RPMI7951 (cell line): ENCODE results near the gene TGIF2. TPM values are rescaled to one million over a fixed set of nuclear protein-coding genes. Genes with fewer than 3 reads are reported as not detected.
A peak's percentile ranks its signal among the peaks of the same experiment; 100 is the strongest.

Source experiments
- DNase-seq: peaks from one replicate; pipeline ENCODE4 v3.0.0-alpha.2; 2012; ENCODE audit warnings: low read depth
- total RNA-seq: library from RNA; depleted of rRNA; stranded (reverse); fragments of >200 nt; shearing (Covaris generic); gene quantifications from 2 replicates; pipeline ENCODE4 v1.2.3, GENCODE V29; 2014; rRNA removed

Gene TGIF2
- total RNA-seq: 14.6 and 18.3 TPM in 2 replicates

GRCh38 chr20:36573103-36573797 is at the start of gene TGIF2:
TSS of gene TGIF2 (plus strand) at chr20:36573597. CDS start at chr20:36578775, 5,178 bp downstream.
- peak; percentile 89 for DNase-seq

GRCh38 chr20:36525620-36526365 is 47.6 kb upstream of the TGIF2 start:
- DNase-seq: no peak

GRCh38 chr20:36526521-36527011 is 46.8 kb upstream of the TGIF2 start:
- no peak for DNase-seq

GRCh38 chr20:36527331-36528125 is 45.9 kb upstream of the TGIF2 start:
- no peak for DNase-seq

GRCh38 chr20:36528176-36528874 is 45.1 kb upstream of the TGIF2 start:
- no peak for DNase-seq

GRCh38 chr20:36528875-36529417 is 44.5 kb upstream of the TGIF2 start:
- DNase-seq: no peak

- DNase-seq: no peak
Observed at GRCh38 chr20:36532388-36532787, 41.0 kb upstream of the TGIF2 start.

GRCh38 chr20:36532822-36533221 is 40.6 kb upstream of the TGIF2 start:
- no peak for DNase-seq

GRCh38 chr20:36538026-36538722 is 35.2 kb upstream of the TGIF2 start:
- DNase-seq: no peak

GRCh38 chr20:36540551-36541211 is 32.7 kb upstream of the TGIF2 start:
- no peak for DNase-seq

GRCh38 chr20:36541227-36541767 is 32.1 kb upstream of the TGIF2 start, which contains the start of gene MYL9:
TSS of gene MYL9 (plus strand) at chr20:36541519. CDS start at chr20:36544885, 3,366 bp downstream.
- peak; percentile 64 for DNase-seq

GRCh38 chr20:36541768-36542488 is 31.5 kb upstream of the TGIF2 start:
- peak; percentile 34 for DNase-seq

GRCh38 chr20:36542516-36543183 is 30.7 kb upstream of the TGIF2 start:
- DNase-seq: no peak

- peak; percentile 77 for DNase-seq
Observed at GRCh38 chr20:36543184-36544133, 29.9 kb upstream of the TGIF2 start.

GRCh38 chr20:36544134-36545018 is 29.0 kb upstream of the TGIF2 start:
- peak; percentile 49 for DNase-seq

- DNase-seq: no peak
Observed at GRCh38 chr20:36546111-36546736, 27.2 kb upstream of the TGIF2 start.
